RKO (cell line): ENCODE measurements around the gene TRPV5.
"Not testable (repeated sequence)": the region's sequence is repeated elsewhere in the genome, so short reads cannot be mapped to it uniquely, and the experiment has no call there.

ENCODE experiments used
- DNase-seq: peaks from one replicate; pipeline ENCODE4 v3.0.0-alpha.2; 2016; ENCODE audit warnings: low spot score

Gene TRPV5

GRCh38 chr7:142933624-142934023, at the start of gene TRPV5:
TSS of gene TRPV5 (minus strand) at chr7:142933746. CDS start at chr7:142933459, 287 bp downstream.
- no peak for DNase-seq

- DNase-seq, result not testable (repeated sequence)
Observed at GRCh38 chr7:142978402-142978801, 44.9 kb upstream of the TRPV5 start.

GRCh38 chr7:142974626-142975025, 41.1 kb upstream of the TRPV5 start:
- no peak for DNase-seq

GRCh38 chr7:142969183-142969582, 35.6 kb upstream of the TRPV5 start:
- DNase-seq, result no peak

- no peak for DNase-seq
Observed at GRCh38 chr7:142968229-142968628, 34.7 kb upstream of the TRPV5 start.

- DNase-seq, result peak; percentile 55
Observed at GRCh38 chr7:142964502-142965246, 31.1 kb upstream of the TRPV5 start.

- DNase-seq, result no peak
Observed at GRCh38 chr7:142963993-142964392, 30.4 kb upstream of the TRPV5 start.

GRCh38 chr7:142962991-142963390, 29.4 kb upstream of the TRPV5 start:
- no peak for DNase-seq

- DNase-seq, result no peak
Observed at GRCh38 chr7:142961973-142962926, 28.7 kb upstream of the TRPV5 start, which contains the start of gene KEL. TSS of gene KEL (minus strand) at chr7:142962363. CDS start at chr7:142962206, 157 bp downstream.

- DNase-seq, result no peak
Observed at GRCh38 chr7:142961595-142961972, 28.0 kb upstream of the TRPV5 start.

- DNase-seq, result no peak
Observed at GRCh38 chr7:142960955-142961512, 27.5 kb upstream of the TRPV5 start.

GRCh38 chr7:142959202-142959601, 25.7 kb upstream of the TRPV5 start:
- no peak for DNase-seq

GRCh38 chr7:142957723-142958122, 24.2 kb upstream of the TRPV5 start:
- no peak for DNase-seq

- DNase-seq, result no peak
Observed at GRCh38 chr7:142956951-142957623, 23.5 kb upstream of the TRPV5 start.

GRCh38 chr7:142954680-142955268, 21.2 kb upstream of the TRPV5 start:
- DNase-seq, result no peak

- no peak for DNase-seq
Observed at GRCh38 chr7:142950235-142950634, 16.7 kb upstream of the TRPV5 start.

- no peak for DNase-seq
Observed at GRCh38 chr7:142948603-142949002, 15.1 kb upstream of the TRPV5 start.

GRCh38 chr7:142945001-142945400, 11.5 kb upstream of the TRPV5 start:
- DNase-seq, result no peak

GRCh38 chr7:142943706-142944268, 10.2 kb upstream of the TRPV5 start:
- DNase-seq, result no peak

- DNase-seq, result no peak
Observed at GRCh38 chr7:142942746-142943145, 9.2 kb upstream of the TRPV5 start.

GRCh38 chr7:142941541-142941940, 8.0 kb upstream of the TRPV5 start:
- DNase-seq, result no peak
